HG03575 (cell line): Measurements from ENCODE around the gene BEST4.
"Not testable (repeated sequence)": the region's sequence is repeated elsewhere in the genome, so short reads cannot be mapped to it uniquely, and the experiment has no call there.

Source experiments
- ATAC-seq: cut with Tn5 transposase; IDR thresholded peaks from one replicate; pipeline ENCODE4 v1.9.1; 2021; ENCODE audit not compliant: unreplicated experiment, insufficient number of reproducible peaks, low FRiP score; ENCODE audit errors: extremely low read depth

BEST4 gene

DNA sequence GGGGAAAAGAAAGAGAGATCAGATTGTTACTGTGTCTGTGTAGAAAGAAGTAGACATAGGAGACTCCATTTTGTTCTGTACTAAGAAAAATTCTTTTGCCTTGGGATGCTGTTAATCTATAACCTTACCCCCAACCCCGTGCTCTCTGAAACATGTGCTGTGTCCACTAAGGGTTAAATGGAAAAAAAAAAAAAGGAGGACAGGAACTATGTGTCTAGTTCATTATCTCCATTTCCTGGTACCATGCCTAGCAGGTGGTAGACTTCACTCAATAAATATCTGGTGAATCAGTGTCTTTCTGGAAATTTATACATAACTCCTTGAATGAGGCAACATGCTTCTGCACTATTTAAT is 49.0 kb downstream of the BEST4 start:
- ATAC-seq: not testable (repeated sequence)

DNA sequence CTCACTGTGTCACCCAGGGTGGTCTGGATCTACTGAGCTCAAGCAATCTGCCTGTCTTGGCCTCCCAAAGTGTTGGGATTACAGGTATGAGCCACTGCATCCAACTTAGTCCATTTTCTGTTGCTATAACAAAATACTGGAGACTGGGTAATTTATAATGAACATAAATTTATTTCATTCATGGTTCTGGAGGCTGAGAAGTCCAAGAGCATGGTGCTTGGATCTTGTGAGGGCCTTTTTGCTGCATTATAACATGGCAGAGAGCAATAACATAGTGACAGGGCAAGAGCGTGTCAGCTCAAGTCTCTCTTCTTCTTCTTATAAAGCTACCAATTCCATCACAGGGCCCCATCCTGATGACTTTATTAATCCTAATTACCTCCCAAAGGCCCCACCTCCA is 52.0 kb downstream of the BEST4 start:
- ATAC-seq: no peak

DNA sequence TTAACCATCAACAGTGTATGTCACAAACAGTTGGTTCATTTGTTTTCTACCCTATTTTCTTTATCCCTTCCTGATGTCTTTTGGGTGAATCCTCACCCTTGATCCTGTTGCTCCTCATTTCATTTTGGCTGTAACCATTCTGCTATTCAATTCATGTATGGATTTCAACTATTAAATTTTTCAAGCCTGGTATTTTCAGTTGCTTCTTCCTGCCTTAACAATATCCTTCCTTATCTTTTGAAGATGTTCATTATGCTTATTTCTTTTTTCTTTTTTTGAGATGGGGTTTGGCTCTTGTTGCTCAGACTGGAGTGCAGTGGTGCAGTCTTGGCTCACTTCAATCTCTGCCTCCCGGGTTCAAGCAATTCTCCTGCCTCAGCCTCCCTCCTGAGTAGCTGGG is 54.2 kb downstream of the BEST4 start:
- no peak for ATAC-seq
